HCT116 (cell line): ENCODE measurements around the gene CLEC16A. TPM values are rescaled to one million over a fixed set of nuclear protein-coding genes. Genes with fewer than 3 reads are reported as not detected.

ENCODE experiments used
- ATAC-seq: fragments of 200-7000 bp; cut with Tn5 transposase; 2 replicates; pipeline ENCODE4 v1.9.1; 2020; ENCODE audit warnings: mild to moderate bottlenecking, moderate library complexity
- BruUV-seq: library from RNA; stranded (reverse); fragments of 400-500 nt; replicated peaks from 2 replicates; lab custom pipeline; 2021; lab: Mats Ljungman, UMichigan
- CTCF ChIA-PET: fragments of 300-600 bp; sonication (Branson Sonifier 250); formaldehyde crosslinking; loops from one replicate; lab custom pipeline; 2021; ENCODE audit warnings: antibody characterized with exemption; lab: Charles Lee
- POLR2A ChIA-PET: fragments of 300-600, 350-600 bp; sonication (Branson Sonifier 250); formaldehyde crosslinking; loops from one replicate; lab custom pipeline; 2021; ENCODE audit warnings: antibody characterized with exemption; lab: Charles Lee
- RAD21 ChIA-PET, 2 experiments: fragments of 300-600 bp; sonication (Branson Sonifier 250); formaldehyde crosslinking; loops; one replicate each; lab custom pipeline; 2023; ENCODE audit warnings: low total read pairs in 2 of 2; ENCODE audit not compliant: uncharacterized antibody in 2 of 2, unreplicated experiment in 2 of 2, low non-redundant PET in 1 of 2; lab: Charles Lee
- DNase-seq: peaks from one replicate; pipeline ENCODE4 v3.0.0-alpha.2; 2010; ENCODE audit warnings: low read depth, low spot score
- H2AFZ ChIP-seq: fragments of 200-600 bp; shearing (Covaris generic), sonication (generic); 2 replicates; pipeline ENCODE4 v1.6.1; 2017; ENCODE audit warnings: low read depth, mixed run types, mixed read lengths, antibody characterized with exemption, low read length; ENCODE audit not compliant: poor library complexity, severe bottlenecking
- H3K27ac ChIP-seq: 2 replicates; pipeline ENCODE4 v1.5.1; 2012; ENCODE audit warnings: low read depth, low read length
- H3K27me3 ChIP-seq: fragments of 200-600 bp; sonication (generic); 2 replicates; pipeline ENCODE4 v1.6.1; 2016; ENCODE audit warnings: mixed run types, low read length, mixed read lengths; ENCODE audit not compliant: insufficient read depth
- H3K36me3 ChIP-seq, 2 experiments: fragments of 200-500 bp in 1 of 2; fragments of 200-600 bp in 1 of 2; sonication (Bioruptor generic) in 1 of 2; sonication (generic) in 1 of 2; 2 replicates each; pipeline versions ENCODE4 v1.5.1 to v1.6.1; 2014 to 2016; ENCODE audit warnings: low read length in 2 of 2, inconsistent platforms in 1 of 2, mixed read lengths in 1 of 2, mixed run types in 1 of 2; ENCODE audit not compliant: insufficient read depth in 2 of 2, control insufficient read depth in 1 of 2
- H3K4me1 ChIP-seq, 2 experiments: fragments of 200-600 bp in 1 of 2; sonication (generic) in 1 of 2; 2 replicates each; pipeline versions ENCODE4 v1.5.1 to v1.6.1; 2012 to 2017; ENCODE audit warnings: low read length in 2 of 2, inconsistent platforms in 1 of 2, mild to moderate bottlenecking in 1 of 2, mixed read lengths in 1 of 2, mixed run types in 1 of 2, moderate library complexity in 1 of 2; ENCODE audit not compliant: insufficient read depth in 2 of 2, control insufficient read depth in 1 of 2
- H3K4me2 ChIP-seq: fragments of 200-600 bp; sonication (generic); 2 replicates; pipeline ENCODE4 v1.6.1; 2017; ENCODE audit warnings: mixed run types, low read length, mixed read lengths
- H3K4me3 ChIP-seq, 2 experiments: fragments of 200-600 bp in 1 of 2; sonication (generic) in 1 of 2; replicated peaks in 1 of 2; 2 replicates each; pipeline ENCODE4 v1.5.1; 2011 to 2016; ENCODE audit warnings: low read length in 2 of 2, control low read depth in 1 of 2, low read depth in 1 of 2, mild to moderate bottlenecking in 1 of 2, mixed read lengths in 1 of 2, mixed run types in 1 of 2
- H3K79me2 ChIP-seq: fragments of 200-600 bp; sonication (generic); 2 replicates; pipeline ENCODE4 v1.6.1; 2017; ENCODE audit warnings: mild to moderate bottlenecking, mixed run types, low read length, moderate library complexity, mixed read lengths; ENCODE audit not compliant: insufficient read depth
- H3K9ac ChIP-seq: fragments of 200-600 bp; sonication (generic); 2 replicates; pipeline ENCODE4 v1.6.1; 2016; ENCODE audit warnings: low read length, mixed read lengths
- H3K9me2 ChIP-seq: fragments of 200-600 bp; sonication (generic), shearing (Covaris generic); 2 replicates; pipeline ENCODE4 v1.6.1; 2017; ENCODE audit warnings: mixed run types, mild to moderate bottlenecking, moderate library complexity; ENCODE audit not compliant: insufficient read depth
- H3K9me3 ChIP-seq, 2 experiments: fragments of 200-500 bp in 1 of 2; fragments of 200-600 bp in 1 of 2; sonication (Bioruptor generic) in 1 of 2; sonication (generic) in 1 of 2; 2 replicates each; pipeline ENCODE4 v1.6.1; 2014 to 2017; ENCODE audit warnings: low read length in 2 of 2, mixed read lengths in 2 of 2, inconsistent platforms in 1 of 2, low read depth in 1 of 2, mild to moderate bottlenecking in 1 of 2, mixed run types in 1 of 2, moderate library complexity in 1 of 2; ENCODE audit not compliant: control insufficient read depth in 1 of 2, insufficient read depth in 1 of 2
- H4K20me1 ChIP-seq: fragments of 200-600 bp; sonication (generic), shearing (Covaris generic); 2 replicates; pipeline ENCODE4 v1.6.1; 2017; ENCODE audit warnings: mixed run types, mild to moderate bottlenecking, moderate library complexity; ENCODE audit not compliant: insufficient read depth
- REST ChIP-seq: IDR thresholded peaks from 2 replicates; pipeline ENCODE4 v1.6.1; 2012; ENCODE audit warnings: low read depth
- SP1 ChIP-seq: IDR thresholded peaks from 2 replicates; pipeline ENCODE4 v1.6.1; 2012; ENCODE audit warnings: low read depth
- intact Hi-C: fragments of 100-400 bp; cut with micrococcal nuclease; formaldehyde crosslinking; loops from 2 replicates; pipeline ENCODE4 v1.10.0; 2022
- total RNA-seq: library from RNA; stranded (reverse); gene quantifications from one replicate; pipeline ENCODE4 v1.2.1, GENCODE V29; 2021; ENCODE audit not compliant: unreplicated experiment
- TF ChIP-seq, protein P1 (sequence below), 3 experiments: fragments of 200-600 bp in 1 of 3; sonication (generic) in 1 of 3; IDR thresholded peaks in 2 of 3; conservative IDR thresholded peaks in 1 of 3; 2 replicates each; pipeline ENCODE4 v1.5.1; 2012 to 2017; ENCODE audit warnings: low read depth in 2 of 3, low read length in 2 of 3, antibody characterized with exemption in 1 of 3, borderline replicate concordance in 1 of 3, control low read depth in 1 of 3, mild to moderate bottlenecking in 1 of 3, mixed read lengths in 1 of 3, mixed run types in 1 of 3, moderate library complexity in 1 of 3; ENCODE audit not compliant: insufficient read depth in 1 of 3
- TF ChIP-seq, protein P2 (sequence below): IDR thresholded peaks from 2 replicates; pipeline ENCODE4 v1.6.1; 2012

Gene CLEC16A
- total RNA-seq, 1 experiment from 2014 or later: 18.0 TPM

GRCh38 chr16:11156401-11156800, 212.0 kb downstream of the CLEC16A start:
- Histone ChIP-seq H4K20me1 (no peaks in the 10 kb centered on the region), H3K27ac (no peak overlapping the region), H3K27me3 (no peaks in the 10 kb centered on the region), H3K4me2 (no peak overlapping the region), H3K9me2 (no peaks in the 10 kb centered on the region), H3K4me3 (no peak overlapping the region), H3K9ac (no peak overlapping the region), H2AFZ (no peak overlapping the region), H3K79me2 (no peaks in the 10 kb centered on the region), H3K9me3 (no peaks in the 10 kb centered on the region), H3K36me3 (no peaks in the 10 kb centered on the region), H3K4me1 (no peaks in the 10 kb centered on the region)
- no peak for TF ChIP-seq REST
- TF ChIP-seq, protein P1, sequence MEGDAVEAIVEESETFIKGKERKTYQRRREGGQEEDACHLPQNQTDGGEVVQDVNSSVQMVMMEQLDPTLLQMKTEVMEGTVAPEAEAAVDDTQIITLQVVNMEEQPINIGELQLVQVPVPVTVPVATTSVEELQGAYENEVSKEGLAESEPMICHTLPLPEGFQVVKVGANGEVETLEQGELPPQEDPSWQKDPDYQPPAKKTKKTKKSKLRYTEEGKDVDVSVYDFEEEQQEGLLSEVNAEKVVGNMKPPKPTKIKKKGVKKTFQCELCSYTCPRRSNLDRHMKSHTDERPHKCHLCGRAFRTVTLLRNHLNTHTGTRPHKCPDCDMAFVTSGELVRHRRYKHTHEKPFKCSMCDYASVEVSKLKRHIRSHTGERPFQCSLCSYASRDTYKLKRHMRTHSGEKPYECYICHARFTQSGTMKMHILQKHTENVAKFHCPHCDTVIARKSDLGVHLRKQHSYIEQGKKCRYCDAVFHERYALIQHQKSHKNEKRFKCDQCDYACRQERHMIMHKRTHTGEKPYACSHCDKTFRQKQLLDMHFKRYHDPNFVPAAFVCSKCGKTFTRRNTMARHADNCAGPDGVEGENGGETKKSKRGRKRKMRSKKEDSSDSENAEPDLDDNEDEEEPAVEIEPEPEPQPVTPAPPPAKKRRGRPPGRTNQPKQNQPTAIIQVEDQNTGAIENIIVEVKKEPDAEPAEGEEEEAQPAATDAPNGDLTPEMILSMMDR (IDR thresholded peaks at IDR 0.05 in 2 of 3, conservative IDR thresholded peaks at IDR 0.05 in 1 of 3; ENCODE audit: borderline replicate concordance in 1 of 3, insufficient read depth in 1 of 3, low read depth in 2 of 3, low read length in 2 of 3): no peak
- TF ChIP-seq SP1: no peak
- TF ChIP-seq, protein P2, sequence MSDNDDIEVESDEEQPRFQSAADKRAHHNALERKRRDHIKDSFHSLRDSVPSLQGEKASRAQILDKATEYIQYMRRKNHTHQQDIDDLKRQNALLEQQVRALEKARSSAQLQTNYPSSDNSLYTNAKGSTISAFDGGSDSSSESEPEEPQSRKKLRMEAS: no peak
- DNase-seq (no peak), ATAC-seq (no peak)
- CTCF ChIA-PET: no interaction called here
- no TSS peak for BruUV-seq
- intact Hi-C loops: no loop called here
- POLR2A ChIA-PET: no interaction called here
- RAD21 ChIA-PET: no interaction called here
